Measurements from ENCODE around the gene TNFRSF12A.

The TNFRSF12A gene

DNA sequence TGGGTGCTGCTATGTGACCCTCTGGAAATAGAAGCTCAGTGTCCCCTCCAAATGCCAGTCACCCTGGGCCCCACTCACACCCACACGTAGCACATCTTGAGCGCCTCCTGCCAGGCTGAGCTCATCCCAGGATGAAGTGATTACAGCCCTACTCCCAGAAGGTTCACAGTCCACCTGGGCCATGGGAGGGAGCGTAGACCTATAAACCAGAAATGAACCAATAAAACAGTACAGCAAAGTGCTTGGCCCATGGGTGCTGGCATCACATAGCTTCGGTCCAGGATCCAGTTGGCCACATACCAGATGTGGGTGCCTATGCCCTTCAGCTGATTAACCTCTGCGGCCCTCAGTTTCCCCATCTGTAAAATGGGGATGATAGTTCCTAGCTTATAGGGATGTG, 18.7 kb downstream of the TNFRSF12A start:
- DNase-seq (ENCODE audit: low read depth), result no peak
- H3K4me3 ChIP-seq (ENCODE audit: low read depth, low read length), result no peak overlapping the region
- TF ChIP-seq, protein P1, sequence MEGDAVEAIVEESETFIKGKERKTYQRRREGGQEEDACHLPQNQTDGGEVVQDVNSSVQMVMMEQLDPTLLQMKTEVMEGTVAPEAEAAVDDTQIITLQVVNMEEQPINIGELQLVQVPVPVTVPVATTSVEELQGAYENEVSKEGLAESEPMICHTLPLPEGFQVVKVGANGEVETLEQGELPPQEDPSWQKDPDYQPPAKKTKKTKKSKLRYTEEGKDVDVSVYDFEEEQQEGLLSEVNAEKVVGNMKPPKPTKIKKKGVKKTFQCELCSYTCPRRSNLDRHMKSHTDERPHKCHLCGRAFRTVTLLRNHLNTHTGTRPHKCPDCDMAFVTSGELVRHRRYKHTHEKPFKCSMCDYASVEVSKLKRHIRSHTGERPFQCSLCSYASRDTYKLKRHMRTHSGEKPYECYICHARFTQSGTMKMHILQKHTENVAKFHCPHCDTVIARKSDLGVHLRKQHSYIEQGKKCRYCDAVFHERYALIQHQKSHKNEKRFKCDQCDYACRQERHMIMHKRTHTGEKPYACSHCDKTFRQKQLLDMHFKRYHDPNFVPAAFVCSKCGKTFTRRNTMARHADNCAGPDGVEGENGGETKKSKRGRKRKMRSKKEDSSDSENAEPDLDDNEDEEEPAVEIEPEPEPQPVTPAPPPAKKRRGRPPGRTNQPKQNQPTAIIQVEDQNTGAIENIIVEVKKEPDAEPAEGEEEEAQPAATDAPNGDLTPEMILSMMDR (IDR thresholded peaks at IDR 0.05; ENCODE audit: control insufficient read depth, extremely low read depth, insufficient read depth), result no peak

DNA sequence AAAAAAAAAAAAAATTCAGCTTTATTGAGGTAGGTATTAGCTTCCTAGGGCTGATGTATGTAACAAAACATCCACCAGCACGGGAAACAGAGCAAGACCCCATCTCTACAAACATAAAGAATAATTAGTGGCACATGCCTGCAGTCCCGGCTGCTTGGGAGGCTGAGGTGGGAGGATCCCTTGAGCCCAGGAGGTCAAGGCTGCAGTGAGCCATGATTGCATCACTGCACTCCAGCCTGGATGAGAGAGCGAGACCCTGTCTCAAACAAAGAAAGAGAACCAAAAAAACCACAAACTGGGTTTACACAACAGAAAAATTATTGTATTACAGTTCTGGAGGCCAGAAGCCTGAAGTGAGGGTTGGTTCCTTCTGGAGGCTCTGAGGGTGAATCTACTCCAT, 22.2 kb downstream of the TNFRSF12A start:
- no peak for DNase-seq (ENCODE audit: low read depth)
- TF ChIP-seq, protein P1 (IDR thresholded peaks at IDR 0.05; ENCODE audit: control insufficient read depth, extremely low read depth, insufficient read depth), result no peak
- H3K4me3 ChIP-seq (ENCODE audit: low read depth, low read length), result no peak overlapping the region

DNA sequence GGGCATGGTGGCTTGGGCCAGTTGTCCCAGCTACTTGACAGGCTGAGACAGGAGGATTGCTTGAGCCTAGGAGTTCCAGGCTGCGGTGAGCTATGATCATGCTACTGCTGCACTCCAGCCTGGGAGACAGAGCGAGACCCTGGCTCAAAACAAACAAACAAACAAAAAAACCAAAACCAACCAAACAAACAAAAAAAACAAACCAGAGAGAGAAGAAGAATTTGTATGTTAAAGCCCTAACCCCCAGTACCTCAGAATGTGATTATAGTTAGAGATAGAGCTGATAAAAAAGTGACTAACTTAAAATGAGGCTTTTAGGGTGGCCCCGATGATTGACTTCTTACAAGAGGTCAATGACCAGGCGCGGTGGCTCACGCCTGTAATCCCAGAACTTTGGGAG, 24.5 kb downstream of the TNFRSF12A start:
- no peak for DNase-seq (ENCODE audit: low read depth)
- no peak overlapping the region for H3K4me3 ChIP-seq (ENCODE audit: low read depth, low read length)
- TF ChIP-seq, protein P1 (IDR thresholded peaks at IDR 0.05; ENCODE audit: control insufficient read depth, extremely low read depth, insufficient read depth), result no peak

DNA sequence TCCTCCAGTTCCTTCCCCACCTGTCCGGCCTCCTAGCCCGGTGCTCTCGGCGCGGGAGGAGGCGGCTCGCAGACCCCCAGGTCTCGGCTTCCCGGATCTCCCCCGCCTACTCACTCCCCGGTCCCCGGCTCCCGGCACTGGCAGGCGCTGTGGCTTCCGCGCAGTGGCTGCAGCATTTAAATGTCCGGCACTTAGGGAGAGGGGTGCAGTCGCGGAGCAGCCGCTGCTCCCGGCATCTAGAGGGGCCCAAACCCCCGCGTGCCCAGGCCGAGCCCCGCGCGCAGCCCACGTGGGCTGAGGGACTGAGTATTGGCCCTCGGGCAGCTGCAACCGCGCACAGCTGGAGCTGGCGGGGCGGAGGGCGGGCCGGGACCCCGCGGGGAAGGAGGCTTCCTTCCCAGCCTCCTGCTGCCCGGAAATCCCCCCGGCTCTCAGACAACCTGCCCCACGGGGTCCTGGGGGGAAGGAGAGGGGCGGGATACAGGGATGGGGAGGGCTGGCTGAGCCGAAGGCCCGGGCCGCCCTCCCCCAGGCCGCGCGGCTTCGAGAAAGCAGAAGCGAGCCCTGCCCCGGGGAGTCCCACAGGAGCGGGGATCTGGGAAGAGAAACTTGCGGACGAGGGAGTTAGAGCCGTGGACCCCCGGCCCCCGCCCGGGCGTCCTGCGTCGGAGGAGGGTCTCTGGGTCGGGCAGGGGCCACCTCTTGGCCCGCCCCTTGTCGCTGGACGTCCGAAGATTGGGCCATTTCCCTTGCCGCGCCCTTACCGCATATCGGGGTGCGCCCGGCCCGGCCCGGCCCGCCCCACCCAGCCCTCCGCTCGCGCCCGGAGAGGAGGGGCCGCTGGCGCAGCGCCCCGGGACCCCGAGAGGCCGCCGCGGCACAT, 25.8 kb downstream of the TNFRSF12A start, which contains the start of gene MMP25:
MMP25 (plus strand) TSS at position 804 of the 883 bp plus-strand sequence. CDS start 357 bp downstream, outside the sequence.
- TF ChIP-seq, protein P1 (IDR thresholded peaks at IDR 0.05; ENCODE audit: control insufficient read depth, extremely low read depth, insufficient read depth), result no peak
- peak within 1 kb of the TSS; percentile 48 for H3K4me3 ChIP-seq (ENCODE audit: low read depth, low read length)
- DNase-seq (ENCODE audit: low read depth), result no peak

DNA sequence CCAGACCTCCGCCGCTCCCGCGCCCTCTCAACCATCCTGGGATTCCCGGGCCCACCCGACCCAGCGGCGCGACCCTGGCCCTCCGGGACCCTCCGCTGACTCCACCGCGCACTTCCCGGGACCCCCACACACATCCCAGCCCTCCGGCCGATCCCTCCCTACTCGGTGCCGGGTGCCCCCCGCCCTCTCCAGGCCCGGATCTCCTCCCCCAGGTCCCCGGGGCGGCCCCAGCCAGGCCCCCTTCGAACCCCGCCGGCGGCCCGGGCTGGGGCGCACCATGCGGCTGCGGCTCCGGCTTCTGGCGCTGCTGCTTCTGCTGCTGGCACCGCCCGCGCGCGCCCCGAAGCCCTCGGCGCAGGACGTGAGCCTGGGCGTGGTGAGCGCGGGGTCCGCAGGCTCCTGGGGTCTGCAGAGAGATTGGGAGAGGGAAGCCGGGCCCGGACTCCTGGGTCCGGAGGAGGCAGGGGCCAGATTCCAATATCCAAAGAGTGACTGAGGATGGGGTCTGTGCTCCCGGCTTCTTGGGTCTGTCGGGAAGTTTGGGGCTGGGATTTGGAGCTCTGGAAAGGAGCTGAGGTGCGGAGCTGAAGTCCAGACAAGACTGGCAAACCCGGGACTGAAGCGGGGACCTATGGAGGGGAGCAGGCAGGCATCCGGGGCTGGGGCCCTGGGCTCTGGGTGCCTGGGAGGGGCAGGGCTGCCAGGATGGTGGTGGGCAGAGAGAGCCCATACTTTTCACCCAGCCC, 26.6 kb downstream of the TNFRSF12A start:
- TF ChIP-seq, protein P1 (IDR thresholded peaks at IDR 0.05; ENCODE audit: control insufficient read depth, extremely low read depth, insufficient read depth), result no peak
- H3K4me3 ChIP-seq (ENCODE audit: low read depth, low read length), result no peak overlapping the region
- DNase-seq (ENCODE audit: low read depth), result no peak

DNA sequence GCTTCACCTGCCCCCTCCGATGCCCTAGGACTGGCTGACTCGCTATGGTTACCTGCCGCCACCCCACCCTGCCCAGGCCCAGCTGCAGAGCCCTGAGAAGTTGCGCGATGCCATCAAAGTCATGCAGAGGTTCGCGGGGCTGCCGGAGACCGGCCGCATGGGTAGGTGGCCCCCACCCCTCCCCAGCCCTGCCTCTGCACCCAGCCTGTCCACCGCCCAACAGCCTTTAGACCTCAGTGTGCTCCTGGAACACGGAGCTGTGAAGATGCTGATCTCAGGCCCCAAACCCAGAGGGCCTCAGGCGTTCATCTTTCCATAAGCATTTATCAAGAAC, 27.2 kb downstream of the TNFRSF12A start:
- TF ChIP-seq, protein P1 (IDR thresholded peaks at IDR 0.05; ENCODE audit: control insufficient read depth, extremely low read depth, insufficient read depth), result no peak
- no peak overlapping the region for H3K4me3 ChIP-seq (ENCODE audit: low read depth, low read length)

More for the DNA sequence above, 27.2 kb downstream of the TNFRSF12A start:
- no peak for DNase-seq (ENCODE audit: low read depth)
